GM18526 (cell line): ENCODE data around the gene MRPL24.

Experiments used
- POLR2A ChIP-seq: IDR thresholded peaks from 3 replicates; pipeline ENCODE4 v1.6.1; 2011; ENCODE audit not compliant: insufficient read length; ENCODE audit errors: extremely low read depth

MRPL24 gene

GRCh38 chr1:156767101-156767878 is 26.4 kb upstream of the MRPL24 start, which contains the start of gene PRCC:
Gene PRCC (plus strand): TSS chr1:156767535. CDS start chr1:156767772, 237 bp downstream.
- peak; percentile 33 for TF ChIP-seq POLR2A

- TF ChIP-seq POLR2A = peak; percentile 41
Observed at GRCh38 chr1:156766298-156767100, 25.6 kb upstream of the MRPL24 start.

GRCh38 chr1:156765666-156766065 is 24.8 kb upstream of the MRPL24 start:
- no peak for TF ChIP-seq POLR2A

GRCh38 chr1:156760796-156761104 is 19.9 kb upstream of the MRPL24 start:
- TF ChIP-seq POLR2A = no peak

- no peak for TF ChIP-seq POLR2A
Observed at GRCh38 chr1:156760092-156760795, 19.4 kb upstream of the MRPL24 start.

GRCh38 chr1:156756355-156756754 is 15.5 kb upstream of the MRPL24 start:
- TF ChIP-seq POLR2A = no peak

GRCh38 chr1:156755527-156755950 is 14.7 kb upstream of the MRPL24 start:
- no peak for TF ChIP-seq POLR2A

GRCh38 chr1:156754219-156754618 is 13.3 kb upstream of the MRPL24 start:
- TF ChIP-seq POLR2A = no peak

GRCh38 chr1:156752843-156753482 is 12.1 kb upstream of the MRPL24 start:
- no peak for TF ChIP-seq POLR2A

GRCh38 chr1:156751757-156752481 is 11.0 kb upstream of the MRPL24 start:
- TF ChIP-seq POLR2A = peak; percentile 78

GRCh38 chr1:156751451-156751756 is 10.5 kb upstream of the MRPL24 start, which contains the start of gene HDGF:
Gene HDGF (minus strand): TSS chr1:156751675. CDS start chr1:156751429, 246 bp downstream.
- TF ChIP-seq POLR2A = no peak

- no peak for TF ChIP-seq POLR2A
Observed at GRCh38 chr1:156750711-156751450, 10.0 kb upstream of the MRPL24 start.

- no peak for TF ChIP-seq POLR2A
Observed at GRCh38 chr1:156750191-156750672, 9.3 kb upstream of the MRPL24 start.
